NOMO-1 treated with dmso at 0.1 percent for 144 hours (cell line): ENCODE measurements around the gene KYNU.
"Not testable (repeated sequence)": the region's sequence is repeated elsewhere in the genome, so short reads cannot be mapped to it uniquely, and the experiment has no call there.

ENCODE experiments used
- DNase-seq: peaks from one replicate; lab custom pipeline; 2025; ENCODE audit not compliant: unreplicated experiment; lab: John Stamatoyannopoulos, UW

Gene KYNU

DNA sequence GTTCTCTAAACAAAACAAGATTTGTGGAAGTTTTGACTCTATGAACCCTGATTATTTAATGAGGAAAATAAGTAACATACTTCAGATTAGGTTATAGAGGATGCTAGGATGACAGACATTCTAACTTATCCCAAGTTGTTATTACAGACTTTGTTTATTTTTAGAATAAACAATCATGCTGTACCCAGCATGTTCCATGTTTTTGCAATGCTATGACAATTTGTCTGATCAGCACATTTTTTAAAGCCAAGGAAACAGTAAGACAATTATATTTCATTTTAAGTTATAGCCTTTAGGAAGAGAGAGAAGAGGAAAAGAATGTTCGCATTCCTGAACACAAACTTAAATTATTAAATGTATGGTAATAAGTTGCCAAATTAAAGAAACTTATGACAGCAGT lies 119.8 kb downstream of the KYNU start:
- DNase-seq: no peak

DNA sequence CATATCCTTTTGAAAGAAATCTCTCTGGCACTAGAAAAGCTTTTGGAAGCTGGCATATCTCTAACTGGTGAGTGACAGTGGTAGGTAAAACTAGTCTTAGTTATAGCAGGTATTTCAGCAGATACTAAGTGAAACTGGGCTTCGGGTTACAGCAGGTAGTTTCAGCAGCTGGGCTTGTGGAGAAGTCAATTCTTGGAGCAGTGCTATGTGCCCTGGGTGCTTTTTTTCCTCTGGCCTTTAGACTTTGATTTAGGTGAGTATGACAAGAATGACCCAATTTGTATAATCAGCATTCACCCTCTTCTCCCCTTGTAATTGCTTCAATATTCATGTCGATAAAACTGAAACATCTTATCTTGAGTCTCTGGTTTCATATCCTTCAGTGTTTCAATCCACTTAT lies 123.1 kb downstream of the KYNU start:
- no peak for DNase-seq

DNA sequence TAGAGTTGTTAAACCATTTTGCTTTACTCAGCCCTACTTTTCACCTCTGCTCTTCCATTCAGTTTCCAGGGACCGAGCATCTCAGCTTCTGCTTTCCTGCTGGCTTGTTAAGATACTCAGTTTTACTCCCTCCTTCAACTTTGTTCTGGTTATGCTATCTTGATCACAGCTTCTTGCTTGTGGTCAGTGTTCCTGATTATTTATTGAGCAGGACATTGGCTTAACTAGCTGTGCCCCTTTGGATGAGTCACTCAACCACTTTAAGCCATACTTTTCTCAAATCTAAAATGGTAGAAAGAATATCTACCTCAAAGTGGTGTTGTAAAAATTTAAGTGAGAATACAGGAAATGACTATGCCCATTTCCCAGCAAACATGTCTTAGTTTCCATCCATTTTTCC lies 124.0 kb downstream of the KYNU start:
- no peak for DNase-seq

- no peak for DNase-seq
Observed at GRCh38 chr2:143015656-143016055, 138.2 kb downstream of the KYNU start.

DNA sequence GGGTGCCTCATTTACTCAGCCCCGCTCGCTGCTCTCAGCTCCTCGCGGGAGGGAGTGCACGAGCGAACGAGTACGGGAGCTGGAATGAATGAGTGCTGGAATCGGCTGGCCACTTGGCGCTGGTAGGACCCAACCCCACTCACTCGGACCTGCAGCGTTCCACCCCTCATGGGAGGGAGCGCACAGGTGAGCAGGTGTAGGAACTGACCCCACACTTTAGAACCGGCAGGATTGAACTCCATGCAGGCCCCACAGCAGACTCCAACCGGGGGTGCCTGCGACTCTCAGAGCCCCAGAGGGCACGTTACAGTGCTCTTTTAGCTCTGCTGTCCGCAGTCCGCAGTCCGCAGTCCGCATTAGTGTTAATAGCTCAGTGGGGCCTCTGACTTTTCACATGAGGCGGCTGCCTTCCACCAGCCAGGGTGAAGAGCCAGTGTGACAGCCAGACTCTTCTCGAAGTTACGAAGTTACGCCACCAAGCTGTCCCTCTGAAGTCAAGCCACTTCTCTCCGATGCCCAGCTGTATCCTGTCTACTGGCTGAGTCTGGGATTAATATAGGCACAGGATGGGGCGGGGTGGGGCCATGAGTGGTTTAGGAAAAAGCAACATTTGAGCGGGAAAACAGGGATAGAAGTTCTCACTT lies 149.1 kb downstream of the KYNU start:
- DNase-seq: no peak

DNA sequence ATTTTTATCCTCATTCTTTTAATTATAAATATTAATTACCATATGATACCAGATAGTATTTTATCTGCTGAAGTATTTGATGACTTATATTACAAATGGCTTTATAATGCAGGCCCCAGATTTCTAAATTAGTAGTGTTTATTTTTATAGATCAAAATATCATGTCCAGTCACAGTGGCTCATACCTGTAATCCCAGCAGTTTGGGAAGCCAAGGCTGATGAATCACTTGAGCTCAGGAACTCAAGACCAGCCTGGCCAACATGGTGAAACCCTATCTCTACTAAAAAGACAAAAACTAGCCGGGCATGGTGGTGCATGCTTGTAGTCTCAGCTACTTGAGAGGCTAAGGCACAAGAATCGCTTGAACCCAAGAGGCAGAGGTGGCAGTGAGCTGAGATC lies 151.7 kb downstream of the KYNU start:
- DNase-seq: no peak

GRCh38 chr2:143030127-143030526 lies 152.7 kb downstream of the KYNU start:
- peak; percentile 57 for DNase-seq

- DNase-seq: peak; percentile 49
Observed at GRCh38 chr2:143034292-143035074, 157.0 kb downstream of the KYNU start.

DNA sequence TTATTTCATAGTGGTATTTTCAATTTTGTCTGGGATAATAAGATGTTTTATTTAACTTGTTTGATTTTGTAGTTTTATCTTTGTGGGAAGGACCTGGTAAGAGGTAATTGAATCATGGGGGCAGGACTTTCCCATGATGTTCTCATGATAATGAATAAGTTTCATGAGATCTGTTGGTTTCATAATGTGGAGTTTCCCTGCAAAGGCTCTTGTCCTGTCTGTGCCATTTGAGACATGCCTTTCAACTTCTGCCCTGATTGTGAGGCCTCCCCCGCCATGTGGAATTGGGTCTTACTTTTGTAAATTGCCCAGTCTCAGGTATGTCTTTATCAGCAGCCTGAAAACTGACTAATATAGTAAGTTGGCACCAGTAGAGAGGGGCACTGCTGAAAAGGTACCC lies 174.0 kb downstream of the KYNU start:
- DNase-seq: no peak

- DNase-seq: not testable (repeated sequence)
Observed at GRCh38 chr2:143053437-143053836, 176.0 kb downstream of the KYNU start.

DNA sequence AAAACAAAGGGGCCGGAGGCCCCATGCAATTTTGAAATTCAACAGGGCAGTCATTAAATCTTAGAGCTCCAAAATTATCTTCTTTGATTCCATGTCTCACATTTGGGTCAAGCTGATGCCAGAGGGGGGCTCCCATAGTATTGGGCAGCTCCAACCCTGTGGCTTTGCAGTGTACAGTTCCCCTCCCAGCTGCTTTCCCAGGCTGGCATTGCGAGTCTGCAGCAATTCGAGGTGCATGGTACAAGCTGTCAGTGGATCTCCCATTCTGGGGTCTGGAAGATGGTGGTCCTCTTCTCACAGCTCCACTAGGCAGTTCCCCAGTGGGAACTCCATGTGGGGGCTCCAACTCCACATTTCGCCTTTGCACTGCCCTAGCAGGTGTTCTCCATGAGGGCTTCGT lies 179.1 kb downstream of the KYNU start:
- DNase-seq: no peak

- DNase-seq: no peak
Observed at GRCh38 chr2:143058851-143059250, 181.4 kb downstream of the KYNU start.

DNA sequence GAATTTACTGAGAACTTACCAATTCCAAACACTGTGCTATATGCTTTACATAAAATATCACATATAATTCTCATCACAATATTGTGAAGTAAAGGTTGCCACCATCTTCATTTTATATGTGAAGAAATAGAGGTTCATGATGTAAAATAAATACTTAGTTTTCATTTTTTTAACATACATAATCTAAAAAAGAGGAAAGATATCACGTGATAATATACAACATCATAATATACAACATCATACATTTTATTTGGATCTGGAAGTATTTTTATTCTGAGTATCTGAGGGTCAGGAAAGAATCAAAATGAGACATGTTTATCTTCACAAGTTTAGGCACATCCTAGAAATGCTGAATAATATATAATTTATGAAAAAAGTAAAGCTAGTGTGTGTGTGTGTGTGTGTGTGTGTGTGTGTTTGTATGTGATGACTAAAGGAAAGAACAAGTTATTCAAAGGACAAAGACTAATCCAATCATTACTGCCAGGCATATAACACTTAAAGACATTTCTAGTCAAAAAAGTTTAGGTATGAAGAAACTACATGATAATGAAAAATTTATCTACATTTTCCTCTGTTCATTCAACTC lies 186.2 kb downstream of the KYNU start:
- no peak for DNase-seq

DNA sequence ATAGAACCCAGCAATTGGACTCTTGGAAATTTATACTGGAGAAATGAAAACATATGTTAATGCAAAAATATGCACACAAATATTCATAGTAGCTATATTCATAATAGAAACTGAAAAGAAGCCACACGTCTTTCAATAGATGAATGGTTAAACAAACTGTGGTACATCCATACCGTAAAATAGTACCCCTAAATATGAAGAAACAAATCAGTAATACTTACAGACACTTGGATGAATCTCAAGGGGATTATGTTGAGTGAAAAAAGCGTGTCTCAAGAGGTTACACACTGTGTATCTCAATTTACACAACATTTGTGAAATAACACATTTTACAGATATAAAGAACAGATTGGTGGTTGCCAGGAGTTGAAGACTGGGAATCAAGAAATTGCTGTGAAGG lies 190.6 kb downstream of the KYNU start:
- DNase-seq: no peak

GRCh38 chr2:143068509-143068908 lies 191.0 kb downstream of the KYNU start:
- DNase-seq: peak; percentile 75

DNA sequence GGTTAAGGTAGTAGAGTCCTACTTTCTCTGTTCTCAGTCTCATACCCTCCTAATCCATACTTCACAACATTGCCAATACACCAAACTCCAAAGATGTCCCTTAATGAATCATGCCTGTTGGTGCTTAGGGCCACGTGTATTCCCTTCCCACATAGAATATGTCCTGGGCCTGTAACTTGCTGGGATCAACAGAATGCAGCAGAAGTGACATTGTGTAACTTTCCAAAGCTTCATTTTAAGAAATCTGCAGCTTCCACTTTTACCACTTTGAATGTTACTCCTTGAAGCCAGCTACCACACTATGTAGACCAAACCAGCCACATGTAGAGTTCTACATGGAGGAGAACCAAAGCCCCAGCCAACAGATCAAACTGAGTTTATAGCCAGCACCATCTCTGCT lies 193.2 kb downstream of the KYNU start:
- DNase-seq: no peak

- no peak for DNase-seq
Observed at GRCh38 chr2:143071185-143071876, 193.9 kb downstream of the KYNU start.

DNA sequence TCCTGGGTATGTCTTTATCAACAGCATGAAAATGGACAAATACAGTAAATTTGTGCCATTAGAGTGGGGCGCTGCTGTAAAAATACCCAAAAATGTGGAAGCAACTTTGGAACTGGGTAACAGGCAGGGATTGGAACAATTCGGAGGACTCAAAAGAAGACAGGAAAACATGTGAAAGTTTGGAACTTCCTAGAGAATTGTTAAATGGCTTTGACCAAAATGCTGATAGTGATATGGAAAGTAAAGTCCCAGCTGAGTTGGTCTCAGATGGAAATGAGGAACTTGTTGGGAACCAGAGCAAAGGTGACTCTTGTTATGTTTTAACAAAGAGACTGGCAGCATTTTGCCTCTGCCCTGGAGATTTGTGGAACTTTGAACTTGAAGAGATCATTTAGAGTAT lies 197.4 kb downstream of the KYNU start:
- DNase-seq: not testable (repeated sequence)

- no peak for DNase-seq
Observed at GRCh38 chr2:143075711-143076110, 198.2 kb downstream of the KYNU start.

DNA sequence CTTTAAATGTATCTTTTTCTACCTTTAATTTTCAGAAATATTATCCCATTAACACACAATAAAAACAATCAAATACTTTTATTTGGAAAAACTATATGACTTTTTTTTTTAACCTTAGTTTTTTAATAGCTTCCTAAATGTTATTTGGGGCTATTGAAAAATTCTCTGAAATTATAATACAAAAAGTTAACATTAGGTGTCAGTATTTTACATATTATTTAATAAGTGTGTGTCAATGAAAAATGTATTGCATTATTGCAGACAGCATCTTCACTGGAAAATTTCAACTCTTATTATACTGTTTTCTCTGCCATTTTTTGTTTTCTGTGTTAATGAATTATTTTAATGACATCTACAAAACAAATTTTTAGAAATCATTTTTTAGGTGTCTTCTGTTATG lies 200.6 kb downstream of the KYNU start:
- DNase-seq: no peak

GRCh38 chr2:143081616-143082015 lies 204.2 kb downstream of the KYNU start:
- no peak for DNase-seq

DNA sequence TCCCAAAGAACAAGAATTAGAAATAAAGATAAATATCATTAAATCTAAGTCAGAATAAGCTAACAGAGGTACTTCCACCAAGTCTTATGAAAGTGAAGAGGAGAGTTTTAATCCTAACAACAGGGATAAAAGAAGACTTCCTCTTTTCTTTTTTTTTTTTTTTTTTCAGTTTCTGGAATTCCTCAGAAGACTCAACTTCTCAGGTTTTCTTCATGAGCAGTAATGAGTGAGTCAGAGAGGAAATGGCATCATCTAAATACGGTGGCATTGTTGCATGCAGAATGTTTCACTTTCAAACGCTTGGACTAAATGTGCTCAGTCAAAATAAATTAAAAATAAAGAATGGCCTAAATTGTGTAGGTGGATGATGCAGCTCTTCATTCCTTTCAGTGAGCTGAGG lies 206.2 kb downstream of the KYNU start:
- DNase-seq: peak; percentile 45
